SK-N-SH (cell line): ENCODE results near the gene ANKRD40. TPM values are rescaled to one million over a fixed set of nuclear protein-coding genes. Genes with fewer than 3 reads are reported as not detected.

ENCODE experiments used
- CTCF ChIA-PET: fragments of 300-600, 350-600 bp; formaldehyde crosslinking; extraction: SDS; loops from one replicate; lab custom pipeline; 2021; lab: Yijun Ruan, JAX
- POLR2A ChIA-PET: fragments of 350-600 bp; sonication (Branson Sonifier 250); formaldehyde crosslinking; extraction: SDS; loops from one replicate; lab custom pipeline; 2020; ENCODE audit warnings: antibody characterized with exemption, inconsistent platforms; lab: Yijun Ruan, JAX
- DNase-seq: peaks from one replicate; pipeline ENCODE4 v3.0.0; 2012
- H2AFZ ChIP-seq: fragments of 200-600 bp; sonication (generic); 2 replicates; pipeline ENCODE4 v1.8.1; 2016; ENCODE audit warnings: antibody characterized with exemption, mild to moderate bottlenecking, low read depth
- H3F3A ChIP-seq: fragments of 200-600 bp; sonication (generic); replicated peaks from 2 replicates; pipeline ENCODE3; 2016; ENCODE audit warnings: antibody characterized with exemption, mild to moderate bottlenecking; ENCODE audit not compliant: insufficient read depth
- H3K27ac ChIP-seq, 2 experiments: fragments of 200-500 bp in 1 of 2; fragments of 200-600 bp in 1 of 2; sonication (Bioruptor generic) in 1 of 2; sonication (generic), shearing (Covaris generic) in 1 of 2; 2 replicates each; pipeline versions ENCODE4 v1.5.1 to v1.6.1; 2014 to 2016; ENCODE audit warnings: low read depth in 2 of 2, inconsistent platforms in 1 of 2, low read length in 1 of 2, mild to moderate bottlenecking in 1 of 2, mixed read lengths in 1 of 2
- H3K27me3 ChIP-seq: fragments of 200-600 bp; sonication (generic), shearing (Covaris generic); 2 replicates; pipeline ENCODE4 v1.6.1; 2016; ENCODE audit warnings: mixed run types; ENCODE audit not compliant: insufficient read depth
- H3K36me3 ChIP-seq, 2 experiments: fragments of 200-500 bp in 1 of 2; fragments of 200-600 bp in 1 of 2; sonication (Bioruptor generic) in 1 of 2; sonication (generic) in 1 of 2; replicated peaks in 1 of 2; 2 replicates each; pipeline versions ENCODE3 to v1.5.1; 2014 to 2016; ENCODE audit warnings: low read length in 1 of 2, mild to moderate bottlenecking in 1 of 2; ENCODE audit not compliant: insufficient read depth in 2 of 2, control insufficient read depth in 1 of 2
- H3K4me1 ChIP-seq, 2 experiments: fragments of 200-500 bp in 1 of 2; fragments of 200-600 bp in 1 of 2; sonication (Bioruptor generic) in 1 of 2; sonication (generic), shearing (Covaris generic) in 1 of 2; 2 replicates each; pipeline versions ENCODE4 v1.5.1 to v1.6.1; 2014 to 2016; ENCODE audit warnings: low read depth in 1 of 2, low read length in 1 of 2, mixed run types in 1 of 2; ENCODE audit not compliant: insufficient read depth in 2 of 2, control insufficient read depth in 1 of 2
- H3K4me2 ChIP-seq: fragments of 200-600 bp; sonication (generic), shearing (Covaris generic); 2 replicates; pipeline ENCODE4 v1.6.1; 2017; ENCODE audit warnings: mixed run types
- H3K4me3 ChIP-seq, 2 experiments: fragments of 200-500 bp in 1 of 2; fragments of 200-600 bp in 1 of 2; sonication (Bioruptor generic) in 1 of 2; sonication (generic), shearing (Covaris generic) in 1 of 2; 2 replicates each; pipeline versions ENCODE4 v1.5.1 to v1.8.1; 2014 to 2016; ENCODE audit warnings: low read depth in 2 of 2, inconsistent platforms in 1 of 2, low read length in 1 of 2, mild to moderate bottlenecking in 1 of 2, mixed read lengths in 1 of 2, moderate library complexity in 1 of 2
- H3K79me2 ChIP-seq: fragments of 200-600 bp; sonication (generic); 2 replicates; pipeline ENCODE4 v1.8.1; 2017; ENCODE audit warnings: mild to moderate bottlenecking; ENCODE audit not compliant: insufficient read depth
- H3K9ac ChIP-seq: fragments of 200-600 bp; sonication (generic); 2 replicates; pipeline ENCODE4 v1.6.1; 2017; ENCODE audit warnings: mixed run types
- H3K9me2 ChIP-seq: fragments of 200-600 bp; sonication (generic); 2 replicates; pipeline ENCODE4 v1.6.1; 2017; ENCODE audit warnings: mixed run types
- H3K9me3 ChIP-seq: fragments of 200-600 bp; sonication (generic); 2 replicates; pipeline ENCODE4 v1.6.1; 2017; ENCODE audit warnings: mixed run types, mild to moderate bottlenecking, moderate library complexity
- H4K20me1 ChIP-seq: fragments of 200-600 bp; sonication (generic); 2 replicates; pipeline ENCODE4 v1.6.1; 2017; ENCODE audit warnings: mild to moderate bottlenecking, mixed run types; ENCODE audit not compliant: insufficient read depth
- CHD2 ChIP-seq: fragments of 150-350 bp; IDR thresholded peaks from 2 replicates; pipeline ENCODE4 v1.6.1; 2018; ENCODE audit warnings: low read length; ENCODE audit not compliant: partially characterized antibody
- ELF1 ChIP-seq: IDR thresholded peaks from 2 replicates; pipeline ENCODE4 v1.4.0; 2012
- EP300 ChIP-seq, 2 experiments: IDR thresholded peaks; 2 replicates each; pipeline versions ENCODE4 v1.4.0 to v1.6.1; 2012; ENCODE audit warnings: borderline replicate concordance in 1 of 2, low read depth in 1 of 2, low read length in 1 of 2
- EZH2phosphoT487 ChIP-seq: fragments of 200-600 bp; sonication (generic); IDR thresholded peaks from 2 replicates; pipeline ENCODE4 v1.6.1; 2017; ENCODE audit warnings: low read depth, mixed run types, mild to moderate bottlenecking, antibody characterized with exemption, moderate library complexity, borderline replicate concordance
- GABPA ChIP-seq: IDR thresholded peaks from 2 replicates; pipeline ENCODE4 v1.4.0; 2012; ENCODE audit warnings: low read depth, mild to moderate bottlenecking
- GATA2 ChIP-seq: sonication (generic); formaldehyde crosslinking; IDR thresholded peaks from 2 replicates; pipeline ENCODE4 v1.5.0; 2020; ENCODE audit warnings: mild to moderate bottlenecking, missing genetic modification reagents
- IRF3 ChIP-seq: fragments of 150-350 bp; IDR thresholded peaks from 2 replicates; pipeline ENCODE4 v1.6.1; 2016; ENCODE audit warnings: mild to moderate bottlenecking, low read depth, low read length
- JUND ChIP-seq: IDR thresholded peaks from 2 replicates; pipeline ENCODE4 v1.4.0; 2012
- MEF2A ChIP-seq: IDR thresholded peaks from 2 replicates; pipeline ENCODE4 v1.4.0; 2012; ENCODE audit warnings: low read depth, borderline replicate concordance
- NRF1 ChIP-seq: IDR thresholded peaks from 2 replicates; pipeline ENCODE4 v1.6.1; 2012; ENCODE audit warnings: low read depth, mild to moderate bottlenecking, low read length
- PBX3 ChIP-seq: IDR thresholded peaks from 2 replicates; pipeline ENCODE4; 2012
- POLR2AphosphoS5 ChIP-seq: IDR thresholded peaks from 2 replicates; pipeline ENCODE4 v1.6.1; 2012; ENCODE audit warnings: low read depth, low read length
- RCOR1 ChIP-seq: fragments of 150-350 bp; IDR thresholded peaks from 2 replicates; pipeline ENCODE4 v1.6.1; 2017; ENCODE audit warnings: antibody characterized with exemption, low read length
- REST ChIP-seq: IDR thresholded peaks from 2 replicates; pipeline ENCODE4 v1.6.1; 2012; ENCODE audit warnings: mild to moderate bottlenecking, low read depth, low read length, moderate library complexity
- RXRA ChIP-seq: IDR thresholded peaks from 2 replicates; pipeline ENCODE4 v1.4.0; 2012; ENCODE audit warnings: low read depth, mild to moderate bottlenecking, borderline replicate concordance
- SIN3A ChIP-seq: IDR thresholded peaks from 2 replicates; pipeline ENCODE4 v1.6.1; 2012; ENCODE audit warnings: low read depth, mild to moderate bottlenecking, low read length, moderate library complexity, borderline replicate concordance
- TAF1 ChIP-seq: IDR thresholded peaks from 2 replicates; pipeline ENCODE4 v1.6.1; 2012; ENCODE audit warnings: low read depth, mild to moderate bottlenecking, low read length, moderate library complexity, borderline replicate concordance
- TCF12 ChIP-seq: IDR thresholded peaks from 2 replicates; pipeline ENCODE4 v1.4.0; 2012
- USF1 ChIP-seq: IDR thresholded peaks from 2 replicates; pipeline ENCODE4 v1.4.0; 2012; ENCODE audit warnings: low read depth, borderline replicate concordance
- YY1 ChIP-seq: IDR thresholded peaks from 2 replicates; pipeline ENCODE4 v1.4.0; 2012; ENCODE audit warnings: low read depth, mild to moderate bottlenecking
- WGBS: methylation state at CpG from one replicate; pipeline ENCODE4 v1.1.6; 2017; ENCODE audit warnings: low lambda C conversion rate; 5-methylcytosine and 5-hydroxymethylcytosine counted together
- polyA plus RNA-seq, 3 experiments: library from polyadenylated mRNA; depleted of rRNA; stranded (reverse); fragments of >200 nt; gene quantifications; 2 replicates each; pipeline ENCODE4 v1.2.3, GENCODE V29; 2012

The ANKRD40 gene
- polyA plus RNA-seq, 1 of the 3 experiments (the other 2 are of a cell fraction), result 33.6 TPM

- POLR2A ChIA-PET, result interaction anchor here (1.4 kb wide), 1 partner anchor 142 kb away, joined by 4 read pairs; no protein-coding TSS in a partner anchor
- H3F3A ChIP-seq, result peaks cover 34% of the 10 kb centered on the region
- H3K79me2 ChIP-seq, result no peaks in the 10 kb centered on the region
- no peak overlapping the region for H3K4me3 ChIP-seq
- no peak for DNase-seq
- H3K9me3 ChIP-seq, result no peaks in the 10 kb centered on the region
- CTCF ChIA-PET, result interaction anchor here (0.7 to 21.2 kb wide), 13 partner anchors 9 to 205 kb away, joined by 3 to 799 read pairs (median 4); partner anchors contain the start of genes ABCC3, CACNA1G and SPATA20
- peaks cover 23 to 25% of the 10 kb centered on the region in 2 experiments; a peak in 3 of 4 replicates for H3K4me1 ChIP-seq
- no peak overlapping the region for H3K27ac ChIP-seq
- H4K20me1 ChIP-seq, result no peaks in the 10 kb centered on the region
- no peak overlapping the region for H3K4me2 ChIP-seq
- H3K27me3 ChIP-seq, result no peaks in the 10 kb centered on the region
- 94% methylated on average over 5 of the region's 5 CpGs for WGBS
- no peak overlapping the region for H3K9ac ChIP-seq
- no peak overlapping the region for H2AFZ ChIP-seq
- H3K36me3 ChIP-seq, result peaks cover 0 to 7% of the 10 kb centered on the region in 2 experiments
- H3K9me2 ChIP-seq, result no peaks in the 10 kb centered on the region
- TF ChIP-seq GABPA, result no peak
- TF ChIP-seq IRF3, result no peak
- TF ChIP-seq JUND, result no peak
- no peak for TF ChIP-seq YY1
- no peak for TF ChIP-seq RCOR1
- TF ChIP-seq CHD2, result no peak
- no peak for TF ChIP-seq TCF12
- no peak for TF ChIP-seq SIN3A
- no peak for TF ChIP-seq ELF1
- no peak for TF ChIP-seq MEF2A
- no peak for TF ChIP-seq USF1
- TF ChIP-seq POLR2AphosphoS5, result no peak
- TF ChIP-seq RXRA, result no peak
- TF ChIP-seq NRF1, result no peak
- no peak for TF ChIP-seq EP300 (IDR thresholded peaks at IDR 0.05; ENCODE audit: borderline replicate concordance in 1 of 2, low read depth in 1 of 2, low read length in 1 of 2)
- no peak for TF ChIP-seq EZH2phosphoT487
- TF ChIP-seq REST, result no peak
- TF ChIP-seq PBX3, result no peak
- no peak for TF ChIP-seq TAF1
- no peak for TF ChIP-seq GATA2 (CRISPR knock-in tag)
These were observed 23.5 kb downstream of the ANKRD40 start for GRCh38 chr17:50684288-50684611.
